ENCODE measurements around the gene GOLGA6D. TPM values are rescaled to one million over a fixed set of nuclear protein-coding genes. Genes with fewer than 3 reads are reported as not detected.
"Not testable (repeated sequence)": the region's sequence is repeated elsewhere in the genome, so short reads cannot be mapped to it uniquely, and the experiment has no call there.

GOLGA6D gene
- total RNA-seq, 1 donor = not detected

- no peak for DNase-seq (ENCODE audit: low read depth)
- H3K4me3 ChIP-seq (ENCODE audit: low read depth, low read length) = no peak overlapping the region
- TF ChIP-seq CTCF (IDR thresholded peaks at IDR 0.05; ENCODE audit: insufficient read depth, low read length) = no peak
Measured at GRCh38 chr15:75328493-75329314, 46.1 kb downstream of the GOLGA6D start.

DNA sequence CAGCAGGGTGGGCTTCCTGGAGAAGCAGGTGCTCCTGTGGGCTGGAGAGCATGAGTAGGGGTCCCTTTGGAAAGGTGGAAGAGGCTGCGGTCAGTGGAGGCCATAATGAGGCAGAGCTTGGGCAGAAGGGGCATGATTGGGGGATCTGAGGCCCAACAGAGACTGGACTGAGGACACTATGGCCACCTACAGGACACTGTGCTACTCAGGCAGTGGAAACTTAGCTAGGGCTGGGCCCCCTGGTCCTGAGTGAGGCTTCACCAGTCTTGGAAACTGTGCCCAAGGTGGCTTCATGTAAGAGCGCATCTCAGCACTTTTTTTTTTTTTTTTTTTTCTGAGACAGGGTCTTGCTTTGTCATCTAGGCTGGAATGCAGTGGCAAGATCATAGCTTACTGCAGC is 46.9 kb downstream of the GOLGA6D start:
- no peak overlapping the region for H3K4me3 ChIP-seq (ENCODE audit: low read depth, low read length)
- no peak for TF ChIP-seq CTCF (IDR thresholded peaks at IDR 0.05; ENCODE audit: insufficient read depth, low read length)
- no peak for DNase-seq (ENCODE audit: low read depth)

GRCh38 chr15:75332093-75332492 is 49.5 kb downstream of the GOLGA6D start:
- DNase-seq (ENCODE audit: low read depth); H3K4me3 ChIP-seq (ENCODE audit: low read depth, low read length): not testable (repeated sequence)

- not testable (repeated sequence) for H3K4me3 ChIP-seq (ENCODE audit: low read depth, low read length); DNase-seq (ENCODE audit: low read depth)
Measured at GRCh38 chr15:75333654-75334419, 51.2 kb downstream of the GOLGA6D start.

- TF ChIP-seq CTCF (IDR thresholded peaks at IDR 0.05; ENCODE audit: insufficient read depth, low read length) = no peak
- H3K4me3 ChIP-seq (ENCODE audit: low read depth, low read length) = peak overlapping the region; percentile 83
- no peak for DNase-seq (ENCODE audit: low read depth)
Measured at GRCh38 chr15:75335313-75335704, 52.7 kb downstream of the GOLGA6D start.

DNA sequence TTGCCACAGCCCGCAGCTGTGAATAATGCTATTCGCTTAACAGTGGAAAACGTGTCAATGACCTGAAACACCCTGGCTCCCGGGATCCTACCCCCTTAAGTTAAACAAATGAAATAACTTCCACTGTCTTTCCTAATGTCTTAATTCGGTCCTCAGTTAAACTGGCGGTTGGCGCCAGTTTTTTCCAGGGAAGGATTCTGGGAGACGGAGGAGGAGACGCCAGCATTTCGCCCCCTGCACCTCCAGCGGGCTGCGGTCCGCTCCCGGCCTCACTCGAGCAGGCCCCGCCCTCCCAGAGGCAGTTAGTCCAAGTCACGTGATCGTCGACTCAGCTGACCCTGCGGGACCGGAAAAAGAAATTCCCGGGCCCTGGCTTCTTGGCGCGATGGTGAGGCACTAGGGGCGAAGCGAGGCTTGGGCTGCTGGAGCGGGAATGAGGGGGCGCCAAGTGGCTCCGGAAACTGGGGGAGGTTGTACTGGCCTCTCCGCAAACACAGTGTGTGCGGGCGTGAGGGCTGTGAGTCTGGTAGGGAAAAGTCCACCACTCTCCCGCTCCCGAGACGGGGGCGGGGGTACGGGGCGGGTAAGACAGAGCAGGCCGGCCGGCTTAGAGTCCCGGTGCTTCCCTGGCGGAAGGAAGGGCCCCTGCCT is 53.2 kb downstream of the GOLGA6D start, which contains the start of gene COMMD4:
COMMD4 (plus strand) TSS at position 359 of the 651 bp plus-strand sequence; CDS start at position 386, 27 bp downstream.
- DNase-seq (ENCODE audit: low read depth) = peak; percentile 96
- no peak for TF ChIP-seq CTCF (IDR thresholded peaks at IDR 0.05; ENCODE audit: insufficient read depth, low read length)
- peak within 1 kb of the TSS; percentile 83 for H3K4me3 ChIP-seq (ENCODE audit: low read depth, low read length)

DNA sequence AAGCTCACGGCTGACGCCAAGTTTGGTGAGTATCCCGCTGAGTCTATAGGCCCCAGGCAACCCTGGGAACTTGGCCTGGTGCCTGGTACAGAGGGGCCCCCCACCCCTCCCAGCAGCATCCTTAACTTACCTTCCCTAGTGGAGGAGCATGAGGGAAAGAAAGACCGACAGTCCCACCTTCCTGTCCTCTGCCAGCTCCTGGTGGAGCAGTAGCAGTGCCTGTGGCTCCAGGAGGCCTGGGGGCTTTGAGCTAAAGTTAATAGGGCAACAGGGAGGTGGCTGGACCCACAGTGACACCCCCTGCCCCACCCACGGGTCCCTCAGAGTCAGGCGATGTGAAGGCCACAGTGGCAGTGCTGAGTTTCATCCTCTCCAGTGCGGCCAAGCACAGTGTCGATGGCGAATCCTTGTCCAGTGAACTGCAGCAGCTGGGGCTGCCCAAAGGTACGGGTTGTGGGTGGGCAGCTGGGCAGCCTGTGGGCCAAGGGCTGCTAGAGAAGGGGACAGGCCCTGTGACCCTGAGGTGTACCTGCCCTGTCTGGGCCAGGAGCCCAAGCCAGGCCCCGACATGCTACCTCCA is 56.1 kb downstream of the GOLGA6D start:
- TF ChIP-seq CTCF (IDR thresholded peaks at IDR 0.05; ENCODE audit: insufficient read depth, low read length) = no peak
- no peak overlapping the region for H3K4me3 ChIP-seq (ENCODE audit: low read depth, low read length)
- no peak for DNase-seq (ENCODE audit: low read depth)
